WTC11 (cell line): ENCODE results near the gene FLYWCH2. TPM values are rescaled to one million over a fixed set of nuclear protein-coding genes. Genes with fewer than 3 reads are reported as not detected.

Experiments
- ATAC-seq: fragments of 200-7000 bp; cut with Tn5 transposase; 2 replicates; pipeline ENCODE4 v1.10.0; 2021; ENCODE audit warnings: mild to moderate bottlenecking, moderate library complexity
- CTCF ChIA-PET: fragments of 300-600 bp; sonication (Branson Sonifier 250); formaldehyde crosslinking; loops from one replicate; lab custom pipeline; 2021; ENCODE audit warnings: antibody characterized with exemption; lab: Charles Lee
- POLR2A ChIA-PET: fragments of 350-600 bp; sonication (Branson Sonifier 250); formaldehyde crosslinking; loops from one replicate; lab custom pipeline; 2021; ENCODE audit warnings: antibody characterized with exemption; lab: Charles Lee
- DNase-seq: peaks from one replicate; pipeline ENCODE4 v3.0.0; 2021; ENCODE audit warnings: low spot score
- H3K27ac Mint-ChIP-seq: 2 replicates; pipeline ENCODE4 v1.8.0; 2021; ENCODE audit warnings: mixed read lengths
- H3K27me3 Mint-ChIP-seq: 2 replicates; pipeline ENCODE4 v1.8.0; 2021; ENCODE audit warnings: low read depth, mild to moderate bottlenecking, moderate library complexity, mixed read lengths
- H3K36me3 Mint-ChIP-seq: 2 replicates; pipeline ENCODE4 v1.8.0; 2021; ENCODE audit warnings: mixed read lengths
- H3K4me1 Mint-ChIP-seq: 2 replicates; pipeline ENCODE4 v1.8.0; 2022; ENCODE audit warnings: mixed read lengths
- H3K4me3 Mint-ChIP-seq: 2 replicates; pipeline ENCODE4 v1.8.0; 2021; ENCODE audit warnings: mild to moderate bottlenecking, moderate library complexity, mixed read lengths
- H3K9me3 Mint-ChIP-seq: 2 replicates; pipeline ENCODE4 v1.8.0; 2021; ENCODE audit warnings: mixed read lengths
- AR ChIP-seq: fragments of 250-450 bp; sonication (Bioruptor Pico); IDR thresholded peaks from 2 replicates; pipeline ENCODE4 v1.9.0; 2021; ENCODE audit warnings: mild to moderate bottlenecking
- ATF1 ChIP-seq: sonication (generic); formaldehyde crosslinking; IDR thresholded peaks from 2 replicates; pipeline ENCODE4 v1.8.1; 2023; ENCODE audit warnings: mild to moderate bottlenecking, moderate library complexity, missing genetic modification reagents
- ATF2 ChIP-seq: sonication (generic); formaldehyde crosslinking; IDR thresholded peaks from 2 replicates; pipeline ENCODE4 v1.8.1; 2022; ENCODE audit warnings: low read depth, missing genetic modification reagents, borderline replicate concordance
- CBFB ChIP-seq: sonication (generic); formaldehyde crosslinking; IDR thresholded peaks from 2 replicates; pipeline ENCODE4 v1.8.1; 2022; ENCODE audit warnings: mild to moderate bottlenecking, low read depth, missing genetic modification reagents
- CREB1 ChIP-seq: sonication (generic); formaldehyde crosslinking; IDR thresholded peaks from 2 replicates; pipeline ENCODE4 v1.8.0; 2023; ENCODE audit warnings: mild to moderate bottlenecking, missing genetic modification reagents
- CREM ChIP-seq: sonication (generic); formaldehyde crosslinking; IDR thresholded peaks from 2 replicates; pipeline ENCODE4 v1.8.1; 2022; ENCODE audit warnings: mild to moderate bottlenecking, missing genetic modification reagents, moderate library complexity
- ESRRA ChIP-seq: sonication (generic); formaldehyde crosslinking; IDR thresholded peaks from 2 replicates; pipeline ENCODE4 v1.8.1; 2022; ENCODE audit warnings: mild to moderate bottlenecking, missing genetic modification reagents, borderline replicate concordance
- JAZF1 ChIP-seq: fragments of 250-450 bp; sonication (Bioruptor Pico); IDR thresholded peaks from 2 replicates; pipeline ENCODE4 v1.9.0; 2021; ENCODE audit warnings: moderate library complexity, mild to moderate bottlenecking, inconsistent platforms
- KAT7 ChIP-seq: sonication (generic); formaldehyde crosslinking; IDR thresholded peaks from 2 replicates; pipeline ENCODE4 v1.8.1; 2023; ENCODE audit warnings: missing genetic modification reagents, mild to moderate bottlenecking, borderline replicate concordance
- MYBL2 ChIP-seq: sonication (generic); formaldehyde crosslinking; IDR thresholded peaks from 2 replicates; pipeline ENCODE4 v1.8.1; 2023; ENCODE audit warnings: mild to moderate bottlenecking, moderate library complexity, missing genetic modification reagents
- SMAD3 ChIP-seq: sonication (generic); formaldehyde crosslinking; IDR thresholded peaks from 2 replicates; pipeline ENCODE4 v1.8.0; 2022; ENCODE audit warnings: missing genetic modification reagents, mild to moderate bottlenecking, borderline replicate concordance
- SMAD4 ChIP-seq: sonication (generic); formaldehyde crosslinking; IDR thresholded peaks from 2 replicates; pipeline ENCODE4 v1.8.0; 2022; ENCODE audit warnings: mild to moderate bottlenecking, missing genetic modification reagents
- TCF7 ChIP-seq: sonication (generic); formaldehyde crosslinking; IDR thresholded peaks from 2 replicates; pipeline ENCODE4 v1.8.0; 2022; ENCODE audit warnings: mild to moderate bottlenecking, low read depth, missing genetic modification reagents, moderate library complexity
- TEAD1 ChIP-seq: sonication (generic); formaldehyde crosslinking; IDR thresholded peaks from 2 replicates; pipeline ENCODE4 v1.8.0; 2022; ENCODE audit warnings: mild to moderate bottlenecking, missing genetic modification reagents
- TP53 ChIP-seq: sonication (generic); formaldehyde crosslinking; IDR thresholded peaks from 2 replicates; pipeline ENCODE4 v1.8.1; 2023; ENCODE audit warnings: mild to moderate bottlenecking, missing genetic modification reagents
- ZMAT4 ChIP-seq: fragments of 250-450 bp; sonication (Bioruptor Pico); IDR thresholded peaks from 2 replicates; pipeline ENCODE4 v1.9.0; 2021; ENCODE audit warnings: mild to moderate bottlenecking
- ZNF396 ChIP-seq: fragments of 250-450 bp; sonication (Bioruptor Pico); IDR thresholded peaks from 2 replicates; pipeline ENCODE4 v1.8.0; 2021; ENCODE audit warnings: mild to moderate bottlenecking, moderate library complexity, borderline replicate concordance
- ZNF423 ChIP-seq: fragments of 250-450 bp; sonication (Bioruptor Pico); IDR thresholded peaks from 2 replicates; pipeline ENCODE4 v2.1.2; 2022; ENCODE audit warnings: mild to moderate bottlenecking, moderate library complexity
- ZNF671 ChIP-seq: fragments of 250-450 bp; sonication (Bioruptor Pico); IDR thresholded peaks from 2 replicates; pipeline ENCODE4 v1.8.0; 2021; ENCODE audit warnings: mild to moderate bottlenecking
- ZSCAN18 ChIP-seq: fragments of 250-450 bp; sonication (Bioruptor Pico); IDR thresholded peaks from 2 replicates; pipeline ENCODE4 v2.1.2; 2022; ENCODE audit warnings: mild to moderate bottlenecking, moderate library complexity
- total RNA-seq: library from RNA; stranded (reverse); gene quantifications from 3 replicates; pipeline ENCODE4 v1.2.3, GENCODE V29; 2021
- TF ChIP-seq, protein P1 (sequence below): sonication (generic); formaldehyde crosslinking; IDR thresholded peaks from 2 replicates; pipeline ENCODE4 v1.8.1; 2023; ENCODE audit warnings: mild to moderate bottlenecking, missing genetic modification reagents, moderate library complexity
- TF ChIP-seq, protein P2 (sequence below): sonication (generic); formaldehyde crosslinking; IDR thresholded peaks from 2 replicates; pipeline ENCODE4 v1.8.0; 2023; ENCODE audit warnings: mild to moderate bottlenecking, missing genetic modification reagents
- TF ChIP-seq, protein P3 (sequence below): sonication (generic); formaldehyde crosslinking; IDR thresholded peaks from 2 replicates; pipeline ENCODE4 v1.8.1; 2023; ENCODE audit warnings: mild to moderate bottlenecking, missing genetic modification reagents
- TF ChIP-seq, protein P4 (sequence below): sonication (generic); formaldehyde crosslinking; IDR thresholded peaks from 2 replicates; pipeline ENCODE4 v1.8.1; 2022; ENCODE audit warnings: low read depth, mild to moderate bottlenecking, moderate library complexity, missing genetic modification reagents, borderline replicate concordance

FLYWCH2 gene
- total RNA-seq, 1 experiment from 2014 or later = 20.7 TPM

DNA sequence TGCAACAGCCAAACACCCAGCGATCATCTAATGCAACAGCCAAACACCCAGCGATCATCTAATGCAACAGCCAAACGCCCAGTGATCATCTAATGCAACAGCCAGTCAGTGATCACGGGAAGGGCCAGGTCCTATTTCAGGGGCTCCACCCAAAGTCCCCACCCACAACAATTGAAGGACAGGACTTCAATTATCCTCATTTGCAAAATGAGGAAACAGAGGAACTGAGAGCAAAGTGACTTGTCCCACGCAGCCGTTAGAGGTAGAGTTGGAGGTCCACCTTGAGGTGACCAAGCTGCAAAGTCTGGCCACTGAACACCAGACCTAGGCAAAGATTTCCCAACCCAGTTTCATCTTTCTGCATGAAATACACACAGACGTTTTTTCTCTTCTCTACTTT, 49.2 kb upstream of the FLYWCH2 start (continued):
- TF ChIP-seq ZSCAN18 (no peak), SMAD3 (CRISPR knock-in tag) (no peak), TP53 (CRISPR knock-in tag) (no peak), ZMAT4 (CRISPR knock-in tag) (no peak), ZNF671 (CRISPR knock-in tag) (no peak), ZNF396 (no peak), TEAD1 (CRISPR knock-in tag) (no peak), CBFB (CRISPR knock-in tag) (no peak), JAZF1 (CRISPR knock-in tag) (no peak)

GRCh38 chr16:2834968-2835367, 48.0 kb upstream of the FLYWCH2 start:
- ATAC-seq (no peak), DNase-seq (no peak)
- ChIA-PET POLR2A (no interaction called here), CTCF (no interaction called here)
- H3K27me3 Mint-ChIP-seq = peaks cover 14% of the 10 kb centered on the region
- TF ChIP-seq SMAD4 (no peak), MYBL2 (no peak), ESRRA (CRISPR knock-in tag) (no peak), TCF7 (CRISPR knock-in tag) (no peak), TEAD1 (CRISPR knock-in tag) (no peak), ATF2 (CRISPR knock-in tag) (no peak), CREB1 (no peak), CREM (no peak), KAT7 (CRISPR knock-in tag) (no peak), AR (no peak), ZNF423 (CRISPR knock-in tag) (no peak), JAZF1 (CRISPR knock-in tag) (no peak), ATF1 (no peak)
- TF ChIP-seq, protein P1, sequence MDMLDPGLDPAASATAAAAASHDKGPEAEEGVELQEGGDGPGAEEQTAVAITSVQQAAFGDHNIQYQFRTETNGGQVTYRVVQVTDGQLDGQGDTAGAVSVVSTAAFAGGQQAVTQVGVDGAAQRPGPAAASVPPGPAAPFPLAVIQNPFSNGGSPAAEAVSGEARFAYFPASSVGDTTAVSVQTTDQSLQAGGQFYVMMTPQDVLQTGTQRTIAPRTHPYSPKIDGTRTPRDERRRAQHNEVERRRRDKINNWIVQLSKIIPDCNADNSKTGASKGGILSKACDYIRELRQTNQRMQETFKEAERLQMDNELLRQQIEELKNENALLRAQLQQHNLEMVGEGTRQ (CRISPR knock-in tag) = no peak
- TF ChIP-seq, protein P2, sequence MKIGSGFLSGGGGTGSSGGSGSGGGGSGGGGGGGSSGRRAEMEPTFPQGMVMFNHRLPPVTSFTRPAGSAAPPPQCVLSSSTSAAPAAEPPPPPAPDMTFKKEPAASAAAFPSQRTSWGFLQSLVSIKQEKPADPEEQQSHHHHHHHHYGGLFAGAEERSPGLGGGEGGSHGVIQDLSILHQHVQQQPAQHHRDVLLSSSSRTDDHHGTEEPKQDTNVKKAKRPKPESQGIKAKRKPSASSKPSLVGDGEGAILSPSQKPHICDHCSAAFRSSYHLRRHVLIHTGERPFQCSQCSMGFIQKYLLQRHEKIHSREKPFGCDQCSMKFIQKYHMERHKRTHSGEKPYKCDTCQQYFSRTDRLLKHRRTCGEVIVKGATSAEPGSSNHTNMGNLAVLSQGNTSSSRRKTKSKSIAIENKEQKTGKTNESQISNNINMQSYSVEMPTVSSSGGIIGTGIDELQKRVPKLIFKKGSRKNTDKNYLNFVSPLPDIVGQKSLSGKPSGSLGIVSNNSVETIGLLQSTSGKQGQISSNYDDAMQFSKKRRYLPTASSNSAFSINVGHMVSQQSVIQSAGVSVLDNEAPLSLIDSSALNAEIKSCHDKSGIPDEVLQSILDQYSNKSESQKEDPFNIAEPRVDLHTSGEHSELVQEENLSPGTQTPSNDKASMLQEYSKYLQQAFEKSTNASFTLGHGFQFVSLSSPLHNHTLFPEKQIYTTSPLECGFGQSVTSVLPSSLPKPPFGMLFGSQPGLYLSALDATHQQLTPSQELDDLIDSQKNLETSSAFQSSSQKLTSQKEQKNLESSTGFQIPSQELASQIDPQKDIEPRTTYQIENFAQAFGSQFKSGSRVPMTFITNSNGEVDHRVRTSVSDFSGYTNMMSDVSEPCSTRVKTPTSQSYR (CRISPR knock-in tag) = no peak
- TF ChIP-seq, protein P3, sequence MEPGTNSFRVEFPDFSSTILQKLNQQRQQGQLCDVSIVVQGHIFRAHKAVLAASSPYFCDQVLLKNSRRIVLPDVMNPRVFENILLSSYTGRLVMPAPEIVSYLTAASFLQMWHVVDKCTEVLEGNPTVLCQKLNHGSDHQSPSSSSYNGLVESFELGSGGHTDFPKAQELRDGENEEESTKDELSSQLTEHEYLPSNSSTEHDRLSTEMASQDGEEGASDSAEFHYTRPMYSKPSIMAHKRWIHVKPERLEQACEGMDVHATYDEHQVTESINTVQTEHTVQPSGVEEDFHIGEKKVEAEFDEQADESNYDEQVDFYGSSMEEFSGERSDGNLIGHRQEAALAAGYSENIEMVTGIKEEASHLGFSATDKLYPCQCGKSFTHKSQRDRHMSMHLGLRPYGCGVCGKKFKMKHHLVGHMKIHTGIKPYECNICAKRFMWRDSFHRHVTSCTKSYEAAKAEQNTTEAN (CRISPR knock-in tag) = no peak
- TF ChIP-seq, protein P4, sequence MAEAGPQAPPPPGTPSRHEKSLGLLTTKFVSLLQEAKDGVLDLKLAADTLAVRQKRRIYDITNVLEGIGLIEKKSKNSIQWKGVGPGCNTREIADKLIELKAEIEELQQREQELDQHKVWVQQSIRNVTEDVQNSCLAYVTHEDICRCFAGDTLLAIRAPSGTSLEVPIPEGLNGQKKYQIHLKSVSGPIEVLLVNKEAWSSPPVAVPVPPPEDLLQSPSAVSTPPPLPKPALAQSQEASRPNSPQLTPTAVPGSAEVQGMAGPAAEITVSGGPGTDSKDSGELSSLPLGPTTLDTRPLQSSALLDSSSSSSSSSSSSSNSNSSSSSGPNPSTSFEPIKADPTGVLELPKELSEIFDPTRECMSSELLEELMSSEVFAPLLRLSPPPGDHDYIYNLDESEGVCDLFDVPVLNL = no peak
- peaks cover 6% of the 10 kb centered on the region for H3K9me3 Mint-ChIP-seq
- H3K27ac Mint-ChIP-seq = no peak overlapping the region
- H3K4me1 Mint-ChIP-seq = peaks cover 14% of the 10 kb centered on the region
- no peaks in the 10 kb centered on the region for H3K36me3 Mint-ChIP-seq
- no peak overlapping the region for H3K4me3 Mint-ChIP-seq
